ENCODE data around the gene DEPDC1B.
"Not testable (repeated sequence)": the region's sequence is repeated elsewhere in the genome, so short reads cannot be mapped to it uniquely, and the experiment has no call there.

The DEPDC1B gene

DNA sequence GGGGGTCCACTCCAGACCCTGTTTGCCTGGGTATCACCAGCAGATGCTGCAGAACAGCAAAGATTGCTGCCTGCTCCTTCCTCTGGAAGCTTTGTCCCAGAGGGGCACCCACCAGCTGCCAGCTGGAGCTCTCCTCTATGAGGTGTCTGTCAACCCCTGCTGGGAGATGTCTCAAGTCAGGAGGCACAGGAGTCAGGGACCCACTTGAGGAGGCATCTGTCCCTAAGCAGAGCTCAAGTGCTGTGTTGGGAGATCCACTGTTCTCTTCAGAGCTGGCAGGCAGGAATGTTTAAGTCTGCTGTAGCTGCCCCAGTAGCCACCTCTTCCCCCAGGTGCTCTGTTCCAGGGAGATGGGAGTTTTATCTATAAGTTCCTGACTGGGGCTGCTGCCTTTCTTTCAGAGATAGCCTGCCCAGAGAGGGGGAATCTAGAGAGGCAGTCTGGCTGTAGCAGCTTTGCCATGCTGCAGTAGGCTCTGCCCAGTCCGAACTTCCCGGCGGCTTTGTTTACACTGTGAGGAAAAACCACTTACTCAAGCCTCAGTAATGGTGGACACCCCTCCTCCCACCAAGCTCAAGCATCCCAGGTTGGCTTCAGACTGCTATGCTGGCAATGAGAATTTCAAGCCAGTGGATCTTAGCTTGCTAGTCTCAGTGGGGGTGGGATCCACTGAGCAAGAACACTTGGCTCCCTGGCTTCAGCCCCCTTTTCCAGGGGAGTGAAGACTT is 15.4 kb upstream of the DEPDC1B start:
- H2AK5ac ChIP-seq (ENCODE audit: low read depth, low read length); DNase-seq (ENCODE audit: low spot score); H3K4me2 ChIP-seq (ENCODE audit: insufficient read depth, low read length, poor library complexity, severe bottlenecking); H4K8ac ChIP-seq (ENCODE audit: low read depth, low read length); H3K79me1 ChIP-seq (ENCODE audit: low read depth, low read length); H2BK12ac ChIP-seq (ENCODE audit: low read length); H3K4ac ChIP-seq (ENCODE audit: low read length); H3K4me1 ChIP-seq (ENCODE audit: control insufficient read depth in 2 of 2, insufficient read depth in 1 of 2, low read depth in 1 of 2, low read length in 2 of 2); H3K23ac ChIP-seq (ENCODE audit: low read depth, low read length, poor library complexity); H3K18ac ChIP-seq (ENCODE audit: low read length); H3K9ac ChIP-seq (ENCODE audit: low read depth, low read length, poor library complexity); H4K91ac ChIP-seq (ENCODE audit: low read depth, low read length, poor library complexity); H2AFZ ChIP-seq (ENCODE audit: low read length); H3K27me3 ChIP-seq (ENCODE audit: control insufficient read depth in 3 of 3, insufficient read depth in 3 of 3, low read depth in 1 of 3, low read length in 3 of 3); H3K27ac ChIP-seq (replicated peaks; ENCODE audit: low read length); H3K36me3 ChIP-seq (replicated peaks in 1 of 2; ENCODE audit: control insufficient read depth in 2 of 2, insufficient read depth in 2 of 2, low read length in 2 of 2); H3K9me3 ChIP-seq (replicated peaks in 1 of 2; ENCODE audit: control insufficient read depth in 2 of 2, insufficient read depth in 1 of 2, low read depth in 1 of 2, low read length in 2 of 2); H3K4me3 ChIP-seq (ENCODE audit: low read length in 2 of 2); H3K14ac ChIP-seq (ENCODE audit: low read length); H2BK15ac ChIP-seq (ENCODE audit: low read length); H2BK5ac ChIP-seq (ENCODE audit: low read length); H2BK120ac ChIP-seq (ENCODE audit: low read depth, low read length): not testable (repeated sequence)
- no CpG with 5 or more reads among the region's 3 CpGs for WGBS, 2 donors (ENCODE audit: extremely low coverage in 2 of 2, insufficient read length in 2 of 2, insufficient replicate concordance in 1 of 2)

DNA sequence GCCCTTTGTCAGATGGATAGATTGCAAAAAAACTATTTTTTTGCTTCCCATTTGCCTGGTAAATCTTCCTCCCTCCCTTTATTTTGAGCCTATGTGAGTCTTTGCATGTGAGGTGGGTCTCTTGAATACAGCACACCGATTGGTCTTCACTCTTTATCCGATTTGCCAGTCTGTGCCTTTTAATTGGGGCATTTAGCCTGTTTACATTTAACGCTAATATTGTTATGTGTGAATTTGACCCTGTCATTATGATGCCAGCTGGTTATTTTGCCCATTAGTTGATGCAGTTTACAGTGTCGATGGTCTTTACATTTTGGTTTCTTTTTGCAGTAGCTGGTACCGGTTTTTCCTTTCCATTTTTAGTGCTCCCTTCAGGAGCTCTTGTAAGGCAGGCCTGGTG is 13.0 kb upstream of the DEPDC1B start:
- no peak for DNase-seq (ENCODE audit: low spot score)
- H3K4me3 ChIP-seq (ENCODE audit: low read length in 2 of 2): no peak overlapping the region

DNA sequence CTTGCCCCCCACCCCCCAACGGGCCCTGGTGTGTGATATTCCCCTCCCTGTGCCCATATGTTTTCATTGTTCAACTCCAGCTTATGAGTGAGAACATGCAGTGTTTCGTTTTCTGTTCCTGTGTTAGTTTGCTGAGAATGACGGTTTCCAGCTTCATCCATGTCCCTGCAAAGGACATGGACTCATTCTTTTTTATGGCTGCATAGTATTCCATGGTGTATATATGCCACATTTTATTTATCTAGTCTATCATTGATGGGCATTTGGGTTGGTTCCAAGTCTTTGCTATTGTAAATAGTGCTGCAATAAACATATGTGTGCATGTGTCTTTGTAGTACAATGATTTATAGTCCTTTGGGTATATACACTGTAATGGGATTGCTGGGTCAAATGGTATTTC is 11.9 kb upstream of the DEPDC1B start:
- H3K4ac ChIP-seq (ENCODE audit: low read length); H2BK120ac ChIP-seq (ENCODE audit: low read depth, low read length); H4K8ac ChIP-seq (ENCODE audit: low read depth, low read length); H3K4me2 ChIP-seq (ENCODE audit: insufficient read depth, low read length, poor library complexity, severe bottlenecking); H2AFZ ChIP-seq (ENCODE audit: low read length); H2BK15ac ChIP-seq (ENCODE audit: low read length); H4K91ac ChIP-seq (ENCODE audit: low read depth, low read length, poor library complexity); H3K9ac ChIP-seq (ENCODE audit: low read depth, low read length, poor library complexity); H3K27me3 ChIP-seq (ENCODE audit: control insufficient read depth in 3 of 3, insufficient read depth in 3 of 3, low read depth in 1 of 3, low read length in 3 of 3); DNase-seq (ENCODE audit: low spot score); H2AK5ac ChIP-seq (ENCODE audit: low read depth, low read length); H3K36me3 ChIP-seq (replicated peaks in 1 of 2; ENCODE audit: control insufficient read depth in 2 of 2, insufficient read depth in 2 of 2, low read length in 2 of 2); H3K18ac ChIP-seq (ENCODE audit: low read length); H2BK5ac ChIP-seq (ENCODE audit: low read length); H3K14ac ChIP-seq (ENCODE audit: low read length); H3K4me1 ChIP-seq (ENCODE audit: control insufficient read depth in 2 of 2, insufficient read depth in 1 of 2, low read depth in 1 of 2, low read length in 2 of 2); H3K27ac ChIP-seq (replicated peaks; ENCODE audit: low read length); H3K9me3 ChIP-seq (replicated peaks in 1 of 2; ENCODE audit: control insufficient read depth in 2 of 2, insufficient read depth in 1 of 2, low read depth in 1 of 2, low read length in 2 of 2); H3K79me1 ChIP-seq (ENCODE audit: low read depth, low read length); H3K23ac ChIP-seq (ENCODE audit: low read depth, low read length, poor library complexity); H3K4me3 ChIP-seq (ENCODE audit: low read length in 2 of 2); H2BK12ac ChIP-seq (ENCODE audit: low read length): not testable (repeated sequence)
- WGBS, 2 donors (ENCODE audit: extremely low coverage in 2 of 2, insufficient read length in 2 of 2, insufficient replicate concordance in 1 of 2): no CpG with 5 or more reads among the region's 3 CpGs

More for the DNA sequence above, 13.0 kb upstream of the DEPDC1B start:
- H3K4ac ChIP-seq (ENCODE audit: low read length): no peak overlapping the region
- H3K36me3 ChIP-seq (replicated peaks in 1 of 2; ENCODE audit: control insufficient read depth in 2 of 2, insufficient read depth in 2 of 2, low read length in 2 of 2): no peaks in the 10 kb centered on the region
- H4K8ac ChIP-seq (ENCODE audit: low read depth, low read length): no peak overlapping the region
- H2BK12ac ChIP-seq (ENCODE audit: low read length): no peak overlapping the region
- no CpG with 5 or more reads among the region's 5 CpGs for WGBS, 2 donors (ENCODE audit: extremely low coverage in 2 of 2, insufficient read length in 2 of 2, insufficient replicate concordance in 1 of 2)
- no peak overlapping the region for H4K91ac ChIP-seq (ENCODE audit: low read depth, low read length, poor library complexity)
- H3K27me3 ChIP-seq (ENCODE audit: control insufficient read depth in 3 of 3, insufficient read depth in 3 of 3, low read depth in 1 of 3, low read length in 3 of 3): no peaks in the 10 kb centered on the region
- H3K18ac ChIP-seq (ENCODE audit: low read length): no peak overlapping the region
- no peak overlapping the region for H3K27ac ChIP-seq (replicated peaks; ENCODE audit: low read length)
- H3K4me2 ChIP-seq (ENCODE audit: insufficient read depth, low read length, poor library complexity, severe bottlenecking): no peak overlapping the region
- H2BK5ac ChIP-seq (ENCODE audit: low read length): no peak overlapping the region
- no peak overlapping the region for H2BK120ac ChIP-seq (ENCODE audit: low read depth, low read length)
- no peaks in the 10 kb centered on the region for H3K4me1 ChIP-seq (ENCODE audit: control insufficient read depth in 2 of 2, insufficient read depth in 1 of 2, low read depth in 1 of 2, low read length in 2 of 2)
- no peak overlapping the region for H2AFZ ChIP-seq (ENCODE audit: low read length)
- no peak overlapping the region for H2BK15ac ChIP-seq (ENCODE audit: low read length)
- no peaks in the 10 kb centered on the region for H3K79me1 ChIP-seq (ENCODE audit: low read depth, low read length)
- H3K23ac ChIP-seq (ENCODE audit: low read depth, low read length, poor library complexity): no peak overlapping the region
- no peak overlapping the region for H2AK5ac ChIP-seq (ENCODE audit: low read depth, low read length)
- no peaks in the 10 kb centered on the region for H3K9me3 ChIP-seq (replicated peaks in 1 of 2; ENCODE audit: control insufficient read depth in 2 of 2, insufficient read depth in 1 of 2, low read depth in 1 of 2, low read length in 2 of 2)
- no peak overlapping the region for H3K9ac ChIP-seq (ENCODE audit: low read depth, low read length, poor library complexity)
- no peak overlapping the region for H3K14ac ChIP-seq (ENCODE audit: low read length)

- Histone ChIP-seq H3K36me3 (replicated peaks in 1 of 2; ENCODE audit: control insufficient read depth in 2 of 2, insufficient read depth in 2 of 2, low read length in 2 of 2) (no peaks in the 10 kb centered on the region), H3K4ac (ENCODE audit: low read length) (no peak overlapping the region), H2AFZ (ENCODE audit: low read length) (no peak overlapping the region), H3K4me2 (ENCODE audit: insufficient read depth, low read length, poor library complexity, severe bottlenecking) (no peak overlapping the region), H3K9ac (ENCODE audit: low read depth, low read length, poor library complexity) (no peak overlapping the region), H3K18ac (ENCODE audit: low read length) (no peak overlapping the region), H3K23ac (ENCODE audit: low read depth, low read length, poor library complexity) (no peak overlapping the region), H3K9me3 (replicated peaks in 1 of 2; ENCODE audit: control insufficient read depth in 2 of 2, insufficient read depth in 1 of 2, low read depth in 1 of 2, low read length in 2 of 2) (no peaks in the 10 kb centered on the region), H3K27ac (replicated peaks; ENCODE audit: low read length) (no peak overlapping the region), H2BK5ac (ENCODE audit: low read length) (no peak overlapping the region), H3K4me1 (ENCODE audit: control insufficient read depth in 2 of 2, insufficient read depth in 1 of 2, low read depth in 1 of 2, low read length in 2 of 2) (no peaks in the 10 kb centered on the region), H3K27me3 (ENCODE audit: control insufficient read depth in 3 of 3, insufficient read depth in 3 of 3, low read depth in 1 of 3, low read length in 3 of 3) (no peaks in the 10 kb centered on the region), H4K91ac (ENCODE audit: low read depth, low read length, poor library complexity) (no peak overlapping the region), H2BK15ac (ENCODE audit: low read length) (no peak overlapping the region), H3K79me1 (ENCODE audit: low read depth, low read length) (no peaks in the 10 kb centered on the region), H3K14ac (ENCODE audit: low read length) (no peak overlapping the region), H4K8ac (ENCODE audit: low read depth, low read length) (no peak overlapping the region), H3K4me3 (ENCODE audit: low read length in 2 of 2) (no peak overlapping the region), H2BK120ac (ENCODE audit: low read depth, low read length) (no peak overlapping the region), H2BK12ac (ENCODE audit: low read length) (no peak overlapping the region), H2AK5ac (ENCODE audit: low read depth, low read length) (no peak overlapping the region)
- DNase-seq (ENCODE audit: low spot score): no peak
- WGBS, 2 donors (ENCODE audit: extremely low coverage in 2 of 2, insufficient read length in 2 of 2, insufficient replicate concordance in 1 of 2): no CpG with 5 or more reads among the region's 3 CpGs
Measured at GRCh38 chr5:60710362-60710761, 10.4 kb upstream of the DEPDC1B start.

Data from neuronal stem cell (in vitro differentiated cells).